Measurements from ENCODE around the gene FARS2.
"Not testable (repeated sequence)": the region's sequence is repeated elsewhere in the genome, so short reads cannot be mapped to it uniquely, and the experiment has no call there.

FARS2 gene

GRCh38 chr6:5563086-5563485 lies 301.8 kb downstream of the FARS2 start:
- in situ Hi-C loops (cut with HindIII; ENCODE audit: low sequenced_read_pairs), result no loop called here

GRCh38 chr6:5564746-5565145 lies 303.4 kb downstream of the FARS2 start:
- in situ Hi-C loops (cut with HindIII; ENCODE audit: low sequenced_read_pairs), result not testable (repeated sequence)

DNA sequence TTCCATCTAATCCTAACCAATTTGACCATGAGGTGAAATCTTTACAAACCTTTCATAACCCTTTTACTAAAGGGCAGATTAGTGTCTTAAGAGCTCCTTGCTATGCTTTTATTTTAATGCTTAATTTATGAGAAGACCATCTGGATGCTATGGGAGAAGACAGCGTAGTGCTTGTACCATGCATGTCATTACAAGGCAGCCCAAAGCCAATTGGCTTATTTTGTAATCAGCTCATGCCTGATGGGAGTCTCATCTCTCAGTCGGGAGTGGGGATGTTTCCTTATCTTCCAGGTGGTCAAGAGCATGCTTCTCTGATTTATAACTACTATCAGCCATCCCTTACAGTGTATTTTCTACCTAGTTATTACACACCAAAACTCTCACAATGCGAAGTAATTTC lies 304.7 kb downstream of the FARS2 start:
- in situ Hi-C loops (cut with HindIII; ENCODE audit: low sequenced_read_pairs), result no loop called here

DNA sequence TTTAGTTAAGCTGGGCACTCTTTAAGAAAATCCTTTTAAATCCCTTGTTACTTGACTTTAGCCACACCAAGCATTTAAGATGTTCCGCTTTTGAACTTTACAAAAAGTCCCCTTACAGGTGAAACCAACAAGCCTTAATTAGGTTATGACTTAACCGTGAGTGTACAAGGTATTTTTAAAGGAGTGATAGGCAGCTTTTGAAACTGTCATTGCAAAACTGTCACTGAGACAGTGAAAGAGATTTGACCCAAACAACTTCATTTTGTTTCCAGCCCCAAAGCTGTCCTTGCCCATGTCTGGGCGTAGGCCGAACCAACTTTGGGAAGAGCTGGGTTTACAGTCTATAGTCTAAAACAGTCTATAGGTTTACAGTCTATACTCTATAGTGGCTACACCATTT lies 305.4 kb downstream of the FARS2 start:
- in situ Hi-C loops (cut with HindIII; ENCODE audit: low sequenced_read_pairs), result no loop called here

- in situ Hi-C loops (cut with HindIII; ENCODE audit: low sequenced_read_pairs), result no loop called here
Observed at GRCh38 chr6:5567352-5567751, 306.0 kb downstream of the FARS2 start.

GRCh38 chr6:5567890-5568289 lies 306.6 kb downstream of the FARS2 start:
- in situ Hi-C loops (cut with HindIII; ENCODE audit: low sequenced_read_pairs), result no loop called here

DNA sequence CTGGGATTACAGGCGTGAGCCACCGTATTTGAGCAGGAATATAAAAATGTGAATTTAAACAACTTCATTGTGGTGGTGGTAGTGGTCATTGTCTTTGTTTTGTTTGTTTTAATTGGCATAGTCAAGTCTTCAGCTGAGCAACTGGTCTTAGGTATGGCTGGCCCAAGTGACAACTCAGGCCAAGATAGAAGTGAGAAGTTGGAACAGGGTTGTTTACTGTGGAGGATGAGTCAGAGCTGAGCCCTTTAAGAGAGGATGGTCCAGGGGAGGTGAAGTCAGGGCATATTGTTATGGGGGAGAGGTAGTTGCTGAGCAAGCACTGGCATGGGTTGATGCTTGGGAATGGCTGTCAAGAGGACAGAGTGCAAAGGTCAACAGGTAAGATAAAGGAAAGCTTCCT lies 308.2 kb downstream of the FARS2 start:
- in situ Hi-C loops (cut with HindIII; ENCODE audit: low sequenced_read_pairs), result no loop called here

- in situ Hi-C loops (cut with HindIII; ENCODE audit: low sequenced_read_pairs), result no loop called here
Observed at GRCh38 chr6:5570641-5571040, 309.3 kb downstream of the FARS2 start.

DNA sequence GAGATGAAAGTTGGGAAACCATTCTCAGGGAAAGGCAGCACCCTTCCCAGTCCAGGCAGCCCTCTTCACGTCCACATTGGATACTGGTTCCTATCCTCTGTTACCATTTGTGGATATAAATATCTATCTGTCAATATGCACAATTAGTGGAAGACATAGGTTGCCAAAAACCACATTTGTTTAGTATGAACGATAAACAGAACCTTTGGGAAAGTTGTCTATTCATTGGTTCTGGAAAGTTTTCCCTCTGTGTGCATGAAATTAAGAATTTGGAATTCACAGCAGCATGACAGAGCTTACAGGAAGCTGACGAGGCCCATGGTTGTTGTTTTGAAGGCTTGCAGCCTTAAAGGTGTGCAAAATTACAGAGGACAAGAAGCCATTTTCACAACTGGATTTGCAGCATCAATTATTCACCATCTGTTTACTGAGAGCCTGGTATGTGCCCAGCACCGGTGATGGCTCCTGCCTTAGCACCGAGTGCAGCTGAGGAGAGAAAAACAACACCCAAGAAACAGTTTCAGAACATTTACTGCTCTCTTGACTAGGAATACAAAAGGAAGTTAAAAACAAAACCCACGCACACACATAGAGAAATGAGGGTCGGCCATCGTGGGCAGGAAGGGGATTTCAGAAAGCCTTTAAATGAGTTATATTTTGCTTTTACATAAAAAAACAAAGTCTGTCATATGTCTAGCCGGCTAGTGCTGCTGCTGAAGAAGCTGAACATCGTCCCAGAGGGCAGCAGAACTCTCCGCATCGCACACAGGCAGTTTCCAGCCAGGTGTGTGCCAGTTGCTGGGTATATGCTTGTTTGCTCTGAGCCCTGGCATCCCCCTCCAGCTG lies 319.6 kb downstream of the FARS2 start:
- in situ Hi-C loops (cut with HindIII; ENCODE audit: low sequenced_read_pairs), result no loop called here

- in situ Hi-C loops (cut with HindIII; ENCODE audit: low sequenced_read_pairs), result no loop called here
Observed at GRCh38 chr6:5582762-5583161, 321.4 kb downstream of the FARS2 start.

DNA sequence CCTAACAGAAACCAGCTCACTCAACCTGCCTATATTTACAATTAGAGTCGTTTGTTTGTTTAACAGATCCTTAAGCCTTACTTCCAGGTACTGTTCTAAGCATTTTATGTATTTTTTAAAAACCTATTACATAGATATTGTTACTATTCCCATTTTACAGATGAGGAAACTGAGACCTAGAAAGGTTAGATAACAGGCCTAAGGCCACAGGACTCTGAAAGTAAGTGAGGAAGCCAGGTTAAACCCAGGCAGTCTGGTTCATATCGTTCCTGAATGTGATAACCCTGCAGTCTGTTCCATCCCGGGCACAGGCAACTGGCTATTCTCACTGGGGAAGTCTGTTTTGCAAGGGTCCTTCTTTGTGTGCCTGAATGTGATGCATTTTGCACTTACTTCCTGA lies 322.2 kb downstream of the FARS2 start:
- in situ Hi-C loops (cut with HindIII; ENCODE audit: low sequenced_read_pairs), result no loop called here

DNA sequence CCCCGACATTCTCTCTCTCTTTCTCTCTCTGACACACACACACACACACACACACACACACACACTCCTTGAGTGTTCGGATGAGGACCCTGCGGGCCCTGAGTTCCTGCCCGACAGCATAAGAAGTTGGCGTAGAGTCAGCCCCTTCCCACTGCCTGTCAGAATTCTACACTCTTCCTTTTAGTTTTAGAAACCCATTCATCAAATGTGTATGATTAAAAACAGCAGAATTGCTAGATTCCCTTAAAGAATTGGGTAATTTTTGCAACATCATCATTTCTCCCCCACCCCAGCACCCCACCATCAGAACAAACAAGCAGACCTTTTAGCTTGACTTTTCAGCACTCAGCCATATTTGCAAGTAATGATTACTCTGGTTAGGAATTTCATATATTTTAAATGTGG lies 322.8 kb downstream of the FARS2 start:
- in situ Hi-C loops (cut with HindIII; ENCODE audit: low sequenced_read_pairs), result no loop called here

DNA sequence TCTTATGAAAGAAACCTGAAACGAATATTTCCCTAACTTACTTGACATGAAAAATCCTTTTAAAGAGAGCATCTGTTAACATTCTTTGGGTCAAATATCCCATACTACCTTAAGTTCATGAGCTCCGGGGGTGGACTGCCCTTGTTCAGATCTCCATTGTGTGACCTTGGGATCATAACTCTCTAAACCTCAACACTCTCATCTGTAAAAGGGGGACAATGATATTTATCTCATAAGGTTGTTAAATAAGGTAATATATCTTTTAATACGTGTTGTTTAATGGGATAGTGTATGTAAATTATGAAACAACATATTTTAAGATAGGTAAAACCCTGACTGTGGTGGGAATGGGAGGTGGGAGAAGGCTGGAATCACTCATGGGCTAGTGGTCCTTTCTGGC lies 326.3 kb downstream of the FARS2 start:
- in situ Hi-C loops (cut with HindIII; ENCODE audit: low sequenced_read_pairs), result no loop called here

- in situ Hi-C loops (cut with HindIII; ENCODE audit: low sequenced_read_pairs), result no loop called here
Observed at GRCh38 chr6:5589422-5590141, 328.3 kb downstream of the FARS2 start.

- in situ Hi-C loops (cut with HindIII; ENCODE audit: low sequenced_read_pairs), result no loop called here
Observed at GRCh38 chr6:5590187-5590586, 328.9 kb downstream of the FARS2 start.

- in situ Hi-C loops (cut with HindIII; ENCODE audit: low sequenced_read_pairs), result no loop called here
Observed at GRCh38 chr6:5592886-5593519, 331.7 kb downstream of the FARS2 start.

- in situ Hi-C loops (cut with HindIII; ENCODE audit: low sequenced_read_pairs), result no loop called here
Observed at GRCh38 chr6:5595184-5595583, 333.9 kb downstream of the FARS2 start.

GRCh38 chr6:5597413-5597812 lies 336.1 kb downstream of the FARS2 start:
- in situ Hi-C loops (cut with HindIII; ENCODE audit: low sequenced_read_pairs), result no loop called here

DNA sequence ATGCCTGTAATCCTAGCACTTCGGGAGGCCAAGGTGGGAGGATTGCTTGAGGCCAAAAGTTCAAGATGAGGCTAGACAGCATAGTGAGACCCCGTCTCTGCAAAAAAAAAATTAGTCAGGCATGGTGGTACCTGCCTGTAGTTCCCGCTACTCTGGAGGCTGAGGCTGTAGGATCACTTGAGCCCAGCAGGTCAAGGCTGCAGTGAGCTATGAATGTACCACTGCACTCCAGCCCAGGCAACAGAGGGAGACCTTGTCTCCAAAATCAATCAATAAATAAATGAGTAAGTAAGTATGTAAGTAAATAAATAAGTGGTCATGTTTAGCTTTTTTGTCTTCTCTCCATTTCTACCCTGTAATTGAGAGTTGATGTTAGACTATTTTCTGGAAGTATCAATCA lies 336.8 kb downstream of the FARS2 start:
- in situ Hi-C loops (cut with HindIII; ENCODE audit: low sequenced_read_pairs), result no loop called here

GRCh38 chr6:5599127-5599526 lies 337.8 kb downstream of the FARS2 start:
- in situ Hi-C loops (cut with HindIII; ENCODE audit: low sequenced_read_pairs), result no loop called here

- in situ Hi-C loops (cut with HindIII; ENCODE audit: low sequenced_read_pairs), result no loop called here
Observed at GRCh38 chr6:5605937-5606336, 344.6 kb downstream of the FARS2 start.

- in situ Hi-C loops (cut with HindIII; ENCODE audit: low sequenced_read_pairs), result no loop called here
Observed at GRCh38 chr6:5606546-5606945, 345.2 kb downstream of the FARS2 start.
